ENCODE data around the gene ST6GALNAC1. TPM values are rescaled to one million over a fixed set of nuclear protein-coding genes. Genes with fewer than 3 reads are reported as not detected.

The ST6GALNAC1 gene
- total and polyA plus RNA-seq, 2 of the 4 experiments (the other 2 are of a cell fraction), result not detected

- POLR2A ChIA-PET (ENCODE audit: unreplicated experiment), result no interaction called here
- Histone ChIP-seq H4K5ac (ENCODE audit: low read depth, low read length) (no peak overlapping the region), H3K4me3 (ENCODE audit: insufficient read depth, low read depth, low read length) (no peak overlapping the region), H4K20me1 (ENCODE audit: insufficient read depth, low read length) (no peaks in the 10 kb centered on the region), H2AFZ (replicated peaks; ENCODE audit: low read length, poor library complexity) (no peak overlapping the region), H3K27ac (ENCODE audit: insufficient read depth, low read length) (no peak overlapping the region), H3K9me3 (ENCODE audit: control insufficient read depth, insufficient read depth, low read length) (no peaks in the 10 kb centered on the region), H3K14ac (replicated peaks; ENCODE audit: low read depth, low read length) (no peak overlapping the region), H3K27me3 (ENCODE audit: control insufficient read depth, insufficient read depth, low read length) (no peaks in the 10 kb centered on the region), H2BK5ac (ENCODE audit: low read depth, low read length, poor library complexity, severe bottlenecking) (no peak overlapping the region), H2BK20ac (ENCODE audit: low read depth, low read length) (no peak overlapping the region), H4K91ac (ENCODE audit: insufficient read depth, low read depth, low read length) (no peak overlapping the region), H3K9me1 (ENCODE audit: insufficient read depth, low read length) (no peaks in the 10 kb centered on the region), H3K36me3 (ENCODE audit: control insufficient read depth, insufficient read depth, low read length) (no peaks in the 10 kb centered on the region), H2AK5ac (ENCODE audit: low read depth, low read length) (no peak overlapping the region), H3K18ac (ENCODE audit: low read depth, low read length) (no peak overlapping the region), H3K9ac (ENCODE audit: low read depth, low read length) (no peak overlapping the region), H3K4me1 (ENCODE audit: control insufficient read depth, insufficient read depth, low read length) (no peaks in the 10 kb centered on the region), H2BK120ac (ENCODE audit: low read depth, low read length) (no peak overlapping the region), H3K4me2 (ENCODE audit: low read depth, low read length) (no peak overlapping the region), H2BK15ac (ENCODE audit: low read depth, low read length) (no peak overlapping the region), H3K23ac (ENCODE audit: low read depth, low read length) (no peak overlapping the region), H3K56ac (ENCODE audit: extremely low read depth, insufficient read depth, low read length) (no peak overlapping the region), H3K79me1 (ENCODE audit: low read depth in 1 of 2, low read length in 2 of 2) (no peaks in the 10 kb centered on the region), H4K8ac (ENCODE audit: low read depth in 2 of 2, low read length in 2 of 2) (no peak overlapping the region), H2AK9ac (replicated peaks; ENCODE audit: low read depth, low read length, poor library complexity) (no peak overlapping the region), H3K4ac (ENCODE audit: low read depth, low read length) (no peak overlapping the region)
- no peak for ATAC-seq (ENCODE audit: low read depth)
- dilution Hi-C loops (cut with HindIII; ENCODE audit: low sequenced_read_pairs, unreplicated experiment) (no loop called here), intact Hi-C loops (cut with micrococcal nuclease) (no loop called here), in situ Hi-C loops (cut with MboI; ENCODE audit: low sequenced_read_pairs) (no loop called here)
- no TSS peak for BruUV-seq (replicated peaks)
- no CpG with 5 or more reads among the region's 3 CpGs for WGBS, 2 experiments (ENCODE audit: extremely low coverage in 2 of 2, insufficient read length in 1 of 2)
- no peak for TF ChIP-seq SMC3 (IDR thresholded peaks at IDR 0.05; ENCODE audit: low read depth, low read length)
- no peak for TF ChIP-seq CHD1 (IDR thresholded peaks at IDR 0.05; ENCODE audit: low read depth, low read length)
- no peak for TF ChIP-seq POLR2A (IDR thresholded peaks at IDR 0.05; ENCODE audit: low read depth, low read length)
- no peak for TF ChIP-seq RFX5 (IDR thresholded peaks at IDR 0.05; ENCODE audit: low read depth, low read length)
- TF ChIP-seq CEBPB (IDR thresholded peaks at IDR 0.05; ENCODE audit: low read depth, low read length), result no peak
- no peak for TF ChIP-seq MXI1 (IDR thresholded peaks at IDR 0.05; ENCODE audit: borderline replicate concordance, low read depth, low read length)
- TF ChIP-seq RAD21 (IDR thresholded peaks at IDR 0.05; ENCODE audit: low read length), result no peak
- TF ChIP-seq BHLHE40 (IDR thresholded peaks at IDR 0.05; ENCODE audit: low read depth, low read length), result no peak
- no peak for TF ChIP-seq CTCF (conservative IDR thresholded peaks at IDR 0.05; ENCODE audit: low read depth, low read length)
- TF ChIP-seq RCOR1 (IDR thresholded peaks at IDR 0.05; ENCODE audit: insufficient replicate concordance, low read length), result no peak
- no peak for DNase-seq
- CTCF ChIA-PET, result no interaction called here
Observed at GRCh38 chr17:76594690-76595089, 48.9 kb downstream of the ST6GALNAC1 start.
